ENCODE results near the gene SPACDR.

Gene SPACDR

DNA sequence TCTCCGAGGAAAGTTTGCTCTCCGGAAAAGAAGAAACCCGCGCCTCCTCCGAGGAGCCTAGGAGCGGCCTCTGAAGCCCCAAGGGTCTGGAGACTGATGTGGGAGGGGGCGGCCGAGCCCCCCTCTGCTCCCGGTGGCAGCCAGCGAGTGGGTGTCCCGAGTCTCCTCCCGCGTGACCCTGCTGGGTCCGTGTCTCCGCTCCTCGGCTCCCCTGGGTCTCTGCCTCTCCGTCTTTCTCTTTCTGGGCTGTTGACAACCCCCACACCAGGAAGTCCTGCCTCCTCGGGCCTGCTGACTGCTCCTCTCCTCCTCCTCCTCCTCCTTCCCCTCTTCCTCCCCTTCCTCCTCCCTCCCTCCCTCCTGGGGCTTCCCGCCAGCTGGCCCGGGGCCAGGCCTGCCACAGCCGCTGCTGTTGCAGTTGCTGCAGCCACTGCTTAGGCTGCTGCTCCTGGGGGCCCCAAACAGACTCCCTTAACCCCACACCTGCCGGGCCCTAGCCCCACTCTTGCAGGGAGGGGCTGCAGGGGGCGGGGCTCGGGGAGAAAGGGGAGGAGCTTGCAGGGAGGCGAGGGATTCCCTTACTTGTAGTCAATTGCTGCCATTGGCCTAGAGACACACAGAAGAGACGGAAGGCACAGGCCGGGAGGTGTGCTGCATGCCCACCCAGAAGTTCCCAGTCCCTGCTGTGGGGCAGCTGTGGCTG lies 15.0 kb upstream of the SPACDR start, which contains the start of gene TSC22D4:
Gene TSC22D4 (minus strand): TSS at position 257 of the 703 bp plus-strand sequence. CDS start 1,176 bp downstream, outside the sequence.
- ChIA-PET CTCF (interaction anchor here (0.6 to 1.4 kb wide), 3 partner anchors 10 to 313 kb away, joined by 3 read pairs; no protein-coding TSS in a partner anchor), POLR2A (ENCODE audit: low non-redundant PET) (no interaction called here)
- peak; percentile 85 for DNase-seq (ENCODE audit: low spot score)
- TF ChIP-seq, protein P1, sequence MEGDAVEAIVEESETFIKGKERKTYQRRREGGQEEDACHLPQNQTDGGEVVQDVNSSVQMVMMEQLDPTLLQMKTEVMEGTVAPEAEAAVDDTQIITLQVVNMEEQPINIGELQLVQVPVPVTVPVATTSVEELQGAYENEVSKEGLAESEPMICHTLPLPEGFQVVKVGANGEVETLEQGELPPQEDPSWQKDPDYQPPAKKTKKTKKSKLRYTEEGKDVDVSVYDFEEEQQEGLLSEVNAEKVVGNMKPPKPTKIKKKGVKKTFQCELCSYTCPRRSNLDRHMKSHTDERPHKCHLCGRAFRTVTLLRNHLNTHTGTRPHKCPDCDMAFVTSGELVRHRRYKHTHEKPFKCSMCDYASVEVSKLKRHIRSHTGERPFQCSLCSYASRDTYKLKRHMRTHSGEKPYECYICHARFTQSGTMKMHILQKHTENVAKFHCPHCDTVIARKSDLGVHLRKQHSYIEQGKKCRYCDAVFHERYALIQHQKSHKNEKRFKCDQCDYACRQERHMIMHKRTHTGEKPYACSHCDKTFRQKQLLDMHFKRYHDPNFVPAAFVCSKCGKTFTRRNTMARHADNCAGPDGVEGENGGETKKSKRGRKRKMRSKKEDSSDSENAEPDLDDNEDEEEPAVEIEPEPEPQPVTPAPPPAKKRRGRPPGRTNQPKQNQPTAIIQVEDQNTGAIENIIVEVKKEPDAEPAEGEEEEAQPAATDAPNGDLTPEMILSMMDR (conservative IDR thresholded peaks at IDR 0.05; ENCODE audit: low read depth): no peak
- H3K27ac ChIP-seq: peak within 1 kb of the TSS; percentile 89

DNA sequence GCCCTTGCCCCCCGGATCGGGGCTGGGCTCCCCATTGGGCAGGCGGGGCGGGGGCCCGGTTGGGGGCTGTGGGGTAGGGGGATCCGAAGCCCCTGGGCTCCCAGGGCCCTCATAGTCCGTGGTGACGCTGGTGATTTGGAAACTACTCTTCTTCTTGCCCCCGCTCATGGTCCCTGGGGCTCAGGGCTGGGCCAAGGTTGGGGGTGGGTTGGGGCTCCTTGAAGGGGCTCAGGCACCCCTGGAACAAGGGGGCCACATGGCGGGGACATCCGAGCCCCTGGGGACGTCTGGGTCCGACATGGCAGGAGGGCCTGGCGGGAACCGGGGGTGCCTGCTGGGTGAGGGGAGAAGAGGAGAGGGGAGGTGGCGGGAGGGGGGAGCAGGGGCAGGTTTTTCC lies 13.8 kb upstream of the SPACDR start:
- CTCF ChIA-PET: interaction anchor here (0.9 to 1.4 kb wide), 3 partner anchors 9 to 86 kb away, joined by 3 to 5 read pairs (median 3); no protein-coding TSS in a partner anchor
- DNase-seq (ENCODE audit: low spot score): no peak
- POLR2A ChIA-PET (ENCODE audit: low non-redundant PET): no interaction called here
- peak overlapping the region; percentile 89 for H3K27ac ChIP-seq
- TF ChIP-seq, protein P1 (conservative IDR thresholded peaks at IDR 0.05; ENCODE audit: low read depth): no peak

DNA sequence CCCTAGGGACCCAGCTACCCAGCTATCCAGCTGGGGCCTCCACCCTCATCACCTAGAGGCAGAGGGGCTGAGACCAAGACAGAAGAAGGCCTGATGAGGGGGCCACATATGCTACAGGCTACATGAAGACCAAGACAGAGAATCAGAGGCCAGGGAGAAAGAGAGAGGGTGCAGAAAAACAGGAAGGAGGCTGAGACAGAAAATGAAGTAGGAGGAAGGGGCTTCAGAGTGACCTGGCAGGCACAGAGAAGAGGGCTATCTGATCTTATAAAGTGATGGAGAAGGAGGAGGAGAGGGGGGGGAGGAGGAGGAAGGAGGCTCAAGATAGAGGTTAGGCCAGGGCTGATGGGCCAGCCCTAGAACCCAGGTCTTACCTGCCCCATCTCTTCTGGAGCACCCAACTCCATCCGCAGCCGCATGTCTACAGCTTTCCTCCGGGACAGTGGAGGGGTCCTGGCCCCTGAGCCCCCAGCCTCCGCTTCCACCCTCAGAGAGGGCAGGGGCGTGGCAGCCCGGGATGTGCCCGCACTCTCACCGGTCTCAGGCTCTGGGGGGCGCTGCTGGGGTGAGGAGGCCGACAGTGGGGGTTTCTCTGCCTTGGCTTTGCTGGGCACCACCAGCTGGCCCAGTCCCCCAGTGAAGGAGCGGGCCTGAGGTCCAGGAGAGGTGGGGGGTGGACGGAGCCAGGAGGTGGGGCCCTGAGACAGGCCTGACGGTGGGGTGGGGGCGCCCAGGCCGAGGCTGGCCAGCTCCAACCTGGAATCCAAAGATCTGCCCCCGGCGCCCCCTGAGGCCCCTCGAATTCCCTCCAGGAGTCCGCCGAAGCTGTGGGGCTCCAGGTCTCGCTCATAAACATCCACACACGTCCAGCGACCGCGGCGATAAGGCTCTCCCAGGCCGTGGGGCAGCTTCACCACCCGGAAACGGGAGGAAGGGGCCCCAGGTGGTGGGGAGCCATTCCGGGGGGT lies 13.1 kb upstream of the SPACDR start:
- POLR2A ChIA-PET (ENCODE audit: low non-redundant PET): no interaction called here
- no peak for DNase-seq (ENCODE audit: low spot score)
- H3K27ac ChIP-seq: peak overlapping the region; percentile 89
- CTCF ChIA-PET: interaction anchor here (0.7 to 1.4 kb wide), 5 partner anchors 8 to 87 kb away, joined by 3 to 5 read pairs (median 3); no protein-coding TSS in a partner anchor
- TF ChIP-seq, protein P1 (conservative IDR thresholded peaks at IDR 0.05; ENCODE audit: low read depth): peak; percentile 35

DNA sequence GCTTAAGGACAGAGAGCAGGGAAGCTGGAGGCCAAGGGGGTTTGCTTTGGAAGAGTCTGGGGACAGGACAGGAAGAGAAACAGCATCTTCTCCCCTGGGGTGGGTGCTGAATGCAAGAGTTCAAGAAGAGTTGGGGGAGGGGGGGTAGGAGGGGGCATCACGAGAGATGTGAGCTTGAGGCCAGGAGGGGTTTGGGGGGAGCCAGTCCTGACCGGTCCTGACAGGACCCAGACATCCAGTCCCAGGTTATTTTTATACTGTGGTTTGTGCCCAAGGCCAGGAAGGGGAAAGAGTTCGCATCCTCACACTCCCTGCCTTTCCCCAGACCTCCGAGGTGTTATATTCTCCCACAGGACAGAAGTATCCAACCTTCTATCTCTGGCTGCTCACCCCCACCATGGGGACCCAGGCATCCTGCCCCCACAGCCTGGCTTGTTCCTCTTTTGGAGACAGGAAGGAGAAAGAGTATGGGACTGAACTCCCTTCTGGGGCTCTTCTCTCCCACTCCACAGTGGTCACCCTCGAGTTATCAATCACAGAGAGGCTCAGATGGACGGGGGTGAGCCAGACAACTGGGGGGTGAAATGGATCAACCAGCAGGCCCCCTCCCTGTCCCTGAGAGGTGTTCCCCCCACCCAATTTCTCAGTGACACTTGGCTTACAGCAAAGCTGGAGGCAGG lies 12.2 kb upstream of the SPACDR start:
- DNase-seq (ENCODE audit: low spot score): no peak
- ChIA-PET POLR2A (ENCODE audit: low non-redundant PET) (no interaction called here), CTCF (interaction anchor here (0.7 to 1.0 kb wide), 2 partner anchors 26 to 58 kb away, joined by 3 to 4 read pairs; no protein-coding TSS in a partner anchor)
- H3K27ac ChIP-seq: peak overlapping the region; percentile 89
- TF ChIP-seq, protein P1 (conservative IDR thresholded peaks at IDR 0.05; ENCODE audit: low read depth): no peak

DNA sequence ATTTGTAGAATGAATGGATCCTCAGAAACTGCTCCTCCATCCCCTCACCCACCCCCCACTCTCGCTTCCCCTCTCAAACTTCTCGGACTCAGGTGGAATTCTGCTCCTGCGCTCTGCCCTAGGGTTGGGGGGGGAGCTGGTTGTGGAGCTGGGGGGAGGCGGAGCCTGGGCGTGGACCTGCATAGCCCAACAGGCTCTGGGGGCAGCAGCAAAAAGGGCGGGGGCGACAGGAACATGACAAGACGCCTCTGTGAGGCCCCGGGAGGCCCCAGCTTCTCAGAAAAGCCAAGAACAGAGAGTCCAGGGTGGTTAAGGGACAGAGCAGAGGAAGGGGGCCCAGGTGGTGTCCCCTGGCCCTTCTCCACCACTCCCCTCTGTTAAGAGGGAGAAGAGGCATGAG lies 11.5 kb upstream of the SPACDR start:
- POLR2A ChIA-PET (ENCODE audit: low non-redundant PET): no interaction called here
- DNase-seq (ENCODE audit: low spot score): no peak
- TF ChIP-seq, protein P1 (conservative IDR thresholded peaks at IDR 0.05; ENCODE audit: low read depth): no peak
- CTCF ChIA-PET: interaction anchor here (0.7 to 0.8 kb wide), 2 partner anchors 15 to 22 kb away, joined by 3 to 4 read pairs; no protein-coding TSS in a partner anchor
- peak overlapping the region; percentile 89 for H3K27ac ChIP-seq
